GM13976 (cell line): Measurements from ENCODE around the gene BCKDHB.
A peak's percentile ranks its signal among the peaks of the same experiment; 100 is the strongest.

ENCODE experiments used
- DNase-seq: peaks from one replicate; pipeline ENCODE4 v3.0.0; 2012; ENCODE audit warnings: low spot score
- in situ Hi-C: fragments of 300-500 bp; cut with MboI; formaldehyde crosslinking; loops from one replicate; pipeline ENCODE4 v1.12.0; 2022; ENCODE audit warnings: low sequenced_read_pairs, mixed read lengths, inconsistent platforms; ENCODE audit not compliant: unreplicated experiment
- TF ChIP-seq, protein P1 (sequence below): IDR thresholded peaks from 2 replicates; pipeline ENCODE4 v1.5.1; 2012; ENCODE audit warnings: borderline replicate concordance, mild to moderate bottlenecking; ENCODE audit not compliant: insufficient read depth; ENCODE audit errors: extremely low read depth, missing control alignments, control extremely low read depth

Gene BCKDHB

DNA sequence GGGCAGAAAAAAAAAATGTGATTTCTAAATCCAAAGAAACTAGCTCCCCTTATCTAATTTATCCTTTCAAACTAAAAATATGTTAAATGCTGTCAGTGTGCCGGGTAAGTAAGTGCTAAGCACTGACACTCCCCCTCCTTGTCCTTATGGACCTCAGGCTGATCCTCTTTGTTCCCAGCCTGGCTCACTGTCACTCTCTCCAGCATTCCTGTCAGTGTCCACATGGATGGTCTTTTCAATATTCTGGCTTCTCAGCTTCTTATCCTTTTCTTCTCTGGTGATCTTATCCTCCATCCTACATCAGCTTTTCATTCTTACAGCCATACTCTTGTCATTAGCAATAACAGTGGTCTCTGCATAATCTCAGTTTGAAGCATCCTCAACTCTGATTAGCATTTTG, 55.0 kb downstream of the BCKDHB start:
- in situ Hi-C loops: no loop called here
- TF ChIP-seq, protein P1, sequence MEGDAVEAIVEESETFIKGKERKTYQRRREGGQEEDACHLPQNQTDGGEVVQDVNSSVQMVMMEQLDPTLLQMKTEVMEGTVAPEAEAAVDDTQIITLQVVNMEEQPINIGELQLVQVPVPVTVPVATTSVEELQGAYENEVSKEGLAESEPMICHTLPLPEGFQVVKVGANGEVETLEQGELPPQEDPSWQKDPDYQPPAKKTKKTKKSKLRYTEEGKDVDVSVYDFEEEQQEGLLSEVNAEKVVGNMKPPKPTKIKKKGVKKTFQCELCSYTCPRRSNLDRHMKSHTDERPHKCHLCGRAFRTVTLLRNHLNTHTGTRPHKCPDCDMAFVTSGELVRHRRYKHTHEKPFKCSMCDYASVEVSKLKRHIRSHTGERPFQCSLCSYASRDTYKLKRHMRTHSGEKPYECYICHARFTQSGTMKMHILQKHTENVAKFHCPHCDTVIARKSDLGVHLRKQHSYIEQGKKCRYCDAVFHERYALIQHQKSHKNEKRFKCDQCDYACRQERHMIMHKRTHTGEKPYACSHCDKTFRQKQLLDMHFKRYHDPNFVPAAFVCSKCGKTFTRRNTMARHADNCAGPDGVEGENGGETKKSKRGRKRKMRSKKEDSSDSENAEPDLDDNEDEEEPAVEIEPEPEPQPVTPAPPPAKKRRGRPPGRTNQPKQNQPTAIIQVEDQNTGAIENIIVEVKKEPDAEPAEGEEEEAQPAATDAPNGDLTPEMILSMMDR: no peak
- no peak for DNase-seq

DNA sequence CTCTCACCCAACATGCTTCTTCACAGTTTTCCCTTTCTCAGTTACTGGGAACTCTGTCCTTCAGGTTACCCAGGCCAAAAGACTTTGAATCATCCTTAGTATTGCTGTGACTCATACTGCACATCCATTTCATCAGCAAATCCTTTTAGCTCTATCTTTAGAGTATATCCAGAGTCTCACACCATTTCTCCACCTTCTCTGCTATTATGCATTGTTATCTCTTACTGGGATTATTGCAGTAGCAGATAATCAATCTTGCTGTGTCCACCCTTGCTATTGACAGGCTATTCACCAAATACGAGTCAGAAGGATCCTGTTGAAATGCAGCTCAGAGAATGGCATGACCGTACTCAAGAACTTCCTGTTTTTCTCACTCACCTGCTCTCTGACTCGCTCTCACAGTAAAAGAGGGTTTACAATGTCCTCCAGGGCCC, 57.3 kb downstream of the BCKDHB start:
- in situ Hi-C loops: no loop called here
- TF ChIP-seq, protein P1: no peak
- peak; percentile 20 for DNase-seq

DNA sequence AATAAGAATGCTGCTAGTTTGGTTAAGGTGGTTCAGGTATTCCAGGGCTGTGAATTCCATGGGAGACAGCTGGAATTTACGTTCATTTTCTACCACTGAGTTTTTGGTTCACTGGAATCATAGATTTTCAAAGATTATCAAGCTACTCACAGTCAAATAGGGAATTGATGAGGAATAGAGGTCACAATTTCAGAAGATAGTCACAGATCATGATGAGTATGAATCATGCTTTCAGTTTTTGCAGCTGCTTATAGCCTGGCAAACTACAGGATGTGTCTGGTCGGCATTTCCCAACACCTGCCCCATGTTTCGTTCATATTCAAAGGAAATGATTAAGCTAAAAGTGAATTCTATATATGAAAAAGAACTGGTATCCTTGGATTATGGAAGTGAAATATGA, 58.7 kb downstream of the BCKDHB start:
- TF ChIP-seq, protein P1: no peak
- in situ Hi-C loops: no loop called here
- peak; percentile 31 for DNase-seq

- no peak for DNase-seq
- in situ Hi-C loops: no loop called here
- TF ChIP-seq, protein P1: no peak
Measured at GRCh38 chr6:80165819-80166218, 59.3 kb downstream of the BCKDHB start.

- no peak for DNase-seq
- TF ChIP-seq, protein P1: no peak
- in situ Hi-C loops: no loop called here
Measured at GRCh38 chr6:80170433-80170832, 64.0 kb downstream of the BCKDHB start.

DNA sequence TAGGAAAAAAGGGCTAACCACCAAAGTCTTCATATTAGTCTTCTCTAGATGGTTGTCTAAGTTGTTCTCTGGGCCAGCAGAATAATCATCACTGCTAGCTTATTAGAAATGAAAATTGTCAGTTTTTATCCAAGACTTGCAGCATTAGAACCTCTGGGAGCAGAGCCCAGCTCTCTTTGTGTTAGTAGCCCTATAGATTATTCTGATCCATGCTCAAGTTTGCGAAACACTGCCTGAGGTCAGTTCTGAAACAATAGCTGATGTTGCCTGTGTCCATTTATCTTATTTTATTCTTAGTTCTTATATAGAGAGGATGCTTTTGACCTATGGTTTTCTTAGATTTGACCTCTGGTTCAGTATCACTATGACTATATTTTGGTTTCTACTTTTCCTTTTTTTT, 66.9 kb downstream of the BCKDHB start:
- TF ChIP-seq, protein P1: no peak
- in situ Hi-C loops: no loop called here

More for the DNA sequence above, 66.9 kb downstream of the BCKDHB start:
- no peak for DNase-seq
